Skeletal muscle tissue (tissue), 4 donors: ENCODE data around the gene SNAI1. TPM values are rescaled to one million over a fixed set of nuclear protein-coding genes. Genes with fewer than 3 reads are reported as not detected.
"Not testable (repeated sequence)": the region's sequence is repeated elsewhere in the genome, so short reads cannot be mapped to it uniquely, and the experiment has no call there.

Experiments used
- H3K27ac ChIP-seq: one replicate; pipeline ENCODE4 v1.7.0; 2013; ENCODE audit warnings: mild to moderate bottlenecking, low read depth, low read length, inconsistent platforms
- H3K27me3 ChIP-seq, 3 donors: one replicate each; pipeline ENCODE4 v1.7.0; 2013; ENCODE audit warnings: low read length in 3 of 3; ENCODE audit not compliant: control insufficient read depth in 3 of 3, insufficient read depth in 3 of 3
- H3K36me3 ChIP-seq, 3 donors: one replicate each; pipeline ENCODE4 v1.7.0; 2013; ENCODE audit warnings: low read length in 3 of 3; ENCODE audit not compliant: control insufficient read depth in 3 of 3, insufficient read depth in 3 of 3
- H3K4me1 ChIP-seq, 3 donors: one replicate each; pipeline ENCODE4 v1.7.0; 2013; ENCODE audit warnings: low read length in 3 of 3, mild to moderate bottlenecking in 3 of 3; ENCODE audit not compliant: control insufficient read depth in 3 of 3, insufficient read depth in 3 of 3
- H3K4me3 ChIP-seq, 3 donors: one replicate each; pipeline ENCODE4 v1.7.0; 2013; ENCODE audit warnings: low read length in 3 of 3
- H3K9ac ChIP-seq, 3 donors: one replicate each; pipeline ENCODE4 v1.7.0; 2013; ENCODE audit warnings: low read length in 3 of 3, mild to moderate bottlenecking in 3 of 3, moderate library complexity in 2 of 3, low read depth in 1 of 3
- H3K9me3 ChIP-seq, 3 donors: one replicate each; pipeline ENCODE4 v1.7.0; 2013; ENCODE audit warnings: low read length in 3 of 3; ENCODE audit not compliant: control insufficient read depth in 3 of 3
- total RNA-seq: library from RNA; depleted of rRNA; stranded (reverse); fragments of >200 nt; gene quantifications from one replicate; pipeline ENCODE4 v1.2.3, GENCODE V29; 2014
- donor health status: Osteomylitis.

The SNAI1 gene
- total RNA-seq, 1 donor from 2014 or later: 0.52 TPM

DNA sequence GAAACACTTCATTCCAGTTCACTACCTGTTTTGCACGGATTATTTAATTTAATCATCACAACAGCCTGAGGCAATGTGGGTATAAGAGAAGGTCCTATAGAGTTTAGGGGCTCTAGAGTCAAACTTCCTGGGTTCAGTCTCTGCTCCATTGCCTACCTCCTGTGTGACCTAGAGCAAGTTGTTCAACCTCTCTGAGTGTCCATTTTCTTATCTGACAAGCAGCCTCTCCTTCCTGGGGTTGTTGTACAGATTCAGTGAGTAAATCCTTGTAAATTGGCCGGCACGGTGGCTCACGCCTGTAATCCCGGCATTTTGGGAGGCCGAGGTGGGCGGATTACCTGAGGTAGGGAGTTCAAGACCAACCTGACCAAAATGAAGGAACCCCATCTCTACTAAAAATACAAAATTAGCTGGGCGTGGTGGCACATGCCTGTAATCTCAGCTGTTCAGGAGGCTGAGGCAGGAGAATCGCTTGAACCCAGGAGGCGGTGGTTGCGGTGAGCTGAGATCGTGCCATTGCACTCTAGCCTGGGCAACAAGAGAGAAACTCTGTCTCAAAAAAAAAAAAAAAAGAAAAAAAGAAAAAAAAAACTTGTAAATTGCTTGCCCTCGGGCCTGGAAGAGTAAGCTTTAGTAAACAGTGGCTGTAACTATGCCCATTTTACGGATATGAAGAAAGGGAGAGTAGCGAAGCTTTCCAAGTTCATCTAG lies 15.9 kb downstream of the SNAI1 start:
- not testable (repeated sequence) for H3K27ac ChIP-seq, H3K9ac ChIP-seq, H3K36me3 ChIP-seq, H3K4me1 ChIP-seq, H3K9me3 ChIP-seq, H3K27me3 ChIP-seq, H3K4me3 ChIP-seq

GRCh38 chr20:49999329-49999728 lies 16.5 kb downstream of the SNAI1 start:
- H3K4me3 ChIP-seq: no peak overlapping the region
- peaks cover 4 to 7% (median 6%) of the 10 kb centered on the region in 3 donors for H3K4me1 ChIP-seq
- no peaks in the 10 kb centered on the region for H3K27me3 ChIP-seq
- H3K9me3 ChIP-seq: no peaks in the 10 kb centered on the region
- H3K27ac ChIP-seq: no peak overlapping the region
- H3K9ac ChIP-seq: no peak overlapping the region
- no peaks in the 10 kb centered on the region for H3K36me3 ChIP-seq

GRCh38 chr20:50000548-50001222 lies 17.9 kb downstream of the SNAI1 start:
- H3K36me3 ChIP-seq, H3K9me3 ChIP-seq, H3K4me1 ChIP-seq, H3K9ac ChIP-seq, H3K27me3 ChIP-seq, H3K27ac ChIP-seq, H3K4me3 ChIP-seq: not testable (repeated sequence)

- no peaks in the 10 kb centered on the region for H3K36me3 ChIP-seq
- no peaks in the 10 kb centered on the region for H3K9me3 ChIP-seq
- peaks cover 4 to 9% (median 6%) of the 10 kb centered on the region in 3 donors for H3K4me1 ChIP-seq
- H3K4me3 ChIP-seq: no peak overlapping the region
- H3K27me3 ChIP-seq: no peaks in the 10 kb centered on the region
- H3K27ac ChIP-seq: no peak overlapping the region
- no peak overlapping the region for H3K9ac ChIP-seq
Observed at GRCh38 chr20:50001784-50002311, 19.1 kb downstream of the SNAI1 start.

DNA sequence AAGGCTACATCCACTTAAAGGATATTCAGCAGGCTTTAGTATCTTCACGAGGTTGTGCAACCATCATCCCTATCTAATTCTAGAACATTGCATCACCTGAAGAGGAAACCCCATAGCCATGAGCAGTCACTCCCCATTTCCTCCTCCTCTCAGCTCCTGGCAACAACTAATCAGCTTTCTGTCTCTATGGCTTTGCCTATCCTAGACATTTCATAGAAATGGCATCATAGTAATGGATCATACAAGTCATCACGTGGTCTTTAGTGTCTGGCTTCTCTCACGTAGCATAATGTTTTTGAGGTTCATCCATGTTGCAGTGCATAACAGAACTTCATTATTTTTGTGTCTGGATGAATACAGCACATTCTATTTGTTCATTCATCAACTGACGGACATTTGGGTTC lies 20.5 kb downstream of the SNAI1 start:
- Histone ChIP-seq H3K4me1 (peaks cover 4 to 9% (median 6%) of the 10 kb centered on the region in 3 donors), H3K36me3 (no peaks in the 10 kb centered on the region), H3K27ac (no peak overlapping the region), H3K27me3 (no peaks in the 10 kb centered on the region), H3K9ac (no peak overlapping the region), H3K4me3 (no peak overlapping the region), H3K9me3 (no peaks in the 10 kb centered on the region)

DNA sequence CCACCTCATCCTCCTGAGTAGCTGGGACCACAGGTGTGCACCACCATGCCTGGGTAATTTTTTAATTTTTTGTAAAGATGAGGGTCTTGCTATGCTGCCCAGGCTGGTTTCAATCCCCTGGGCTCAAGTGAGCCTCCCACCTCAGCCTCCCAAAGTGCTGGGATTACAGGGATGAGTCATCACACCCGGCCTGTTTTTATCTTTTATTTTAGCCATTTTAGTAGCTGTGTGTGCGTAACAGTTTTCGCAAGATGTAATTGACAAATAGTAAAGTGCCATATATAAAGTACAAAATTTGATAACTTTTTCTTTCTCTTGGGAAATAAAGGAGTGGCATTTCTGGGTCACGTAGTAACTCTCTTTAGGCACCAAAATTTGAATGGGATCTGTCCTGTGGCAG lies 21.4 kb downstream of the SNAI1 start:
- H3K27me3 ChIP-seq: no peaks in the 10 kb centered on the region
- no peak overlapping the region for H3K27ac ChIP-seq
- peaks cover 4 to 9% (median 6%) of the 10 kb centered on the region in 3 donors for H3K4me1 ChIP-seq
- no peak overlapping the region for H3K9ac ChIP-seq
- no peaks in the 10 kb centered on the region for H3K9me3 ChIP-seq
- no peaks in the 10 kb centered on the region for H3K36me3 ChIP-seq
- no peak overlapping the region for H3K4me3 ChIP-seq

DNA sequence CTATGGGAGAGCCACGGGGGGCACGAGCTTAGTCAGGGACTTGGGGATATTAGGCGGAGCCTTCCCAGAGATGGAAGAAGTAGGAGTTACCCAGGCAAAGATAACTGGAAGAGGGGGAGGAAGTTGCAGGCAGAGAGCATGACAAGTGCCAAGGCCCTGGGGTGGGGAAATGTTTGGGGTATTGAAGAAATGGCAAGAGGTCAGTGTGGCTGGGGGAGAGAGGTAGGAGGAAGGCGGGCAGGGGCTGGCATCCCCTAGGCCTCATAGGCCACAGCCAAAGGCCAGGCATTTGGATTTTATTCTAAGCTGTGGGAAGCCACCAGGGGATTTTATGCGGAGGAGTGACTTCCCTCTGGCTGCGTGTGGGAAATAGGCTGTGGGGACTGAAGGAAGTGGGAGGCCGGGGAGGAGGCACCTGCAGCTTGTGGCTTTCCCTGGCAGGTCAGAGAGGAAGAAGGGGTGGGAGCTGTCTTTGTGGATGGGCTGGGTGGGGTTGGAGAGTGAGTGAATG lies 22.7 kb downstream of the SNAI1 start:
- Histone ChIP-seq H3K9me3 (no peaks in the 10 kb centered on the region), H3K4me1 (peaks cover 4 to 12% (median 9%) of the 10 kb centered on the region in 3 donors), H3K27me3 (peaks cover 0 to 2% (median 0%) of the 10 kb centered on the region in 3 donors), H3K27ac (no peak overlapping the region), H3K36me3 (no peaks in the 10 kb centered on the region), H3K9ac (no peak overlapping the region), H3K4me3 (no peak overlapping the region)

GRCh38 chr20:50007369-50007768 lies 24.6 kb downstream of the SNAI1 start:
- no peaks in the 10 kb centered on the region for H3K36me3 ChIP-seq
- no peak overlapping the region for H3K4me3 ChIP-seq
- H3K27ac ChIP-seq: no peak overlapping the region
- peaks cover 4 to 12% (median 9%) of the 10 kb centered on the region in 3 donors for H3K4me1 ChIP-seq
- no peaks in the 10 kb centered on the region for H3K9me3 ChIP-seq
- no peak overlapping the region for H3K9ac ChIP-seq
- peaks cover 0 to 2% (median 0%) of the 10 kb centered on the region in 3 donors for H3K27me3 ChIP-seq

DNA sequence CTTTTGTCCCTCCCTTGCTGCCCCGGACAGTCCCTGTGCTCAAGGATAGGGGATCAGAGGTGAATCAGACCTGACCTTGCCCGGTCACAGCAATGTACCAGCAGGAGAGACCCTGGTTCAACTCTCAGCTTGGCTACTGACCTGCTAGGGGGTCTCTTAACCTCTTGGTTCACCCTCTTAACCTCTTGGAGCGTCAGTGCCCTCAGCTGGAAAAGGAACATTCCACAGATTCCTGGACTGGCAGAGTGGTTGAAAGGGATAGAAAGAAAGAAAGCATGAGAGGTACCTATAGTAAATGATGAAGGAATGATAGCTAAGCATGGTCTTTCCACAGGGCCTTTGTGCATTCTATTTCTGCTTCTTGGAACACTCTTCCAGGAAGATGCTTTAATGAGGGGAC lies 25.2 kb downstream of the SNAI1 start:
- Histone ChIP-seq H3K9me3 (no peaks in the 10 kb centered on the region), H3K9ac (no peak overlapping the region), H3K4me3 (no peak overlapping the region), H3K27me3 (peaks cover 0 to 2% (median 0%) of the 10 kb centered on the region in 3 donors), H3K36me3 (no peaks in the 10 kb centered on the region), H3K27ac (no peak overlapping the region), H3K4me1 (peaks cover 4 to 8% (median 7%) of the 10 kb centered on the region in 3 donors)
